ENCODE measurements around the gene TDRD9. TPM values are rescaled to one million over a fixed set of nuclear protein-coding genes. Genes with fewer than 3 reads are reported as not detected.

Gene TDRD9
- polyA plus RNA-seq, 1 donor from 2014 or later: 15.9 TPM

DNA sequence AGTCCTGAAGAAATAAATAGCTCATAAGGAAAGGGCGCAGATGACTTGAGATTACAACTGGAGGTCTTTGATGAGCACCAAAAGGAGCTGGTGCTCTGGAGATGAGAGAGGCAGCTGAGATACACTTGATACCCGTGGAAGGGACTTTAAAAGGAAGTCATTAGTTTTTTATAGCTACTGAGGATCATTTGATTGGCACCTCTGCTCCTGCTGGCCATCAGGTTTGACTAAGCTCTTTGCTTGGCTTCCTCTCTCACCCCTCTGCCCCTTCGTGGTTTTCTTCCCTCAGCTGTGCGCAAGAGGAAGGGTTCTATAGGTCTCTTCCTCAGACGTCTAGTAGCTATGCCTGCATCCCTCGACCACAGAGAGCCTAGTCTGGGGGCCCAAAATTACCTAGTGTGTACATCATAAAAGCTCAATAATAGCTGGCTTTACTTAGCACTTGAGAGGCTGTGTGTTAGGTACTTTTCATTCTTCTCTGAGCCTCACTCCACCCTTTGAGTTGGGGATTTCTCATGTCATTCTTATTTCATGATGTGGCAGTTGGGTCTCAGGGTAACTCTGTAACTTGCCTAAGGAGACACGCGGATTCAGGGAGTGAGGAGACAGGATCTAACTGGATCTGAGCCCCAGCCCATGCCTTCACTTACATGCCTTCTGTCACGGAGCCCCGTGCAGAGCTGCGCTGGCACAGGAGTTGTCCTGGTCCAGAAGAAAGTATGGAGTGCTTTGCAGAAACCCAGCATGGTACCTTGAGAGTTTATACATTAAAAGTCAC is 88.8 kb downstream of the TDRD9 start:
- Histone ChIP-seq H3K79me2 (replicated peaks; ENCODE audit: insufficient read depth, low read length) (no peaks in the 10 kb centered on the region), H3K9me2 (ENCODE audit: insufficient read depth, low read length) (no peaks in the 10 kb centered on the region), H3K9ac (ENCODE audit: low read length) (no peak overlapping the region), H3K27me3 (ENCODE audit: insufficient read depth, low read depth, low read length) (no peaks in the 10 kb centered on the region), H3K27ac (ENCODE audit: low read length) (no peak overlapping the region), H3K4me3 (ENCODE audit: low read length) (no peak overlapping the region), H3F3A (ENCODE audit: insufficient read depth, low read length, poor library complexity, severe bottlenecking) (no peaks in the 10 kb centered on the region), H4K20me1 (ENCODE audit: insufficient read depth) (no peaks in the 10 kb centered on the region), H3K9me3 (ENCODE audit: low read length) (no peaks in the 10 kb centered on the region), H3K36me3 (ENCODE audit: insufficient read depth, low read length) (no peaks in the 10 kb centered on the region), H3K4me2 (ENCODE audit: low read length) (no peak overlapping the region), H2AFZ (ENCODE audit: low read depth, low read length) (no peak overlapping the region)
- TF ChIP-seq POLR2AphosphoS5 (IDR thresholded peaks at IDR 0.05): no peak
- no peak for TF ChIP-seq SMC3 (conservative IDR thresholded peaks at IDR 0.05; ENCODE audit: poor library complexity)
- no peak for TF ChIP-seq EZH2 (IDR thresholded peaks at IDR 0.05; ENCODE audit: borderline replicate concordance, insufficient read depth, low read length, poor library complexity, severe bottlenecking)
- TF ChIP-seq RAD21 (conservative IDR thresholded peaks at IDR 0.05): no peak
- TF ChIP-seq, protein P1, sequence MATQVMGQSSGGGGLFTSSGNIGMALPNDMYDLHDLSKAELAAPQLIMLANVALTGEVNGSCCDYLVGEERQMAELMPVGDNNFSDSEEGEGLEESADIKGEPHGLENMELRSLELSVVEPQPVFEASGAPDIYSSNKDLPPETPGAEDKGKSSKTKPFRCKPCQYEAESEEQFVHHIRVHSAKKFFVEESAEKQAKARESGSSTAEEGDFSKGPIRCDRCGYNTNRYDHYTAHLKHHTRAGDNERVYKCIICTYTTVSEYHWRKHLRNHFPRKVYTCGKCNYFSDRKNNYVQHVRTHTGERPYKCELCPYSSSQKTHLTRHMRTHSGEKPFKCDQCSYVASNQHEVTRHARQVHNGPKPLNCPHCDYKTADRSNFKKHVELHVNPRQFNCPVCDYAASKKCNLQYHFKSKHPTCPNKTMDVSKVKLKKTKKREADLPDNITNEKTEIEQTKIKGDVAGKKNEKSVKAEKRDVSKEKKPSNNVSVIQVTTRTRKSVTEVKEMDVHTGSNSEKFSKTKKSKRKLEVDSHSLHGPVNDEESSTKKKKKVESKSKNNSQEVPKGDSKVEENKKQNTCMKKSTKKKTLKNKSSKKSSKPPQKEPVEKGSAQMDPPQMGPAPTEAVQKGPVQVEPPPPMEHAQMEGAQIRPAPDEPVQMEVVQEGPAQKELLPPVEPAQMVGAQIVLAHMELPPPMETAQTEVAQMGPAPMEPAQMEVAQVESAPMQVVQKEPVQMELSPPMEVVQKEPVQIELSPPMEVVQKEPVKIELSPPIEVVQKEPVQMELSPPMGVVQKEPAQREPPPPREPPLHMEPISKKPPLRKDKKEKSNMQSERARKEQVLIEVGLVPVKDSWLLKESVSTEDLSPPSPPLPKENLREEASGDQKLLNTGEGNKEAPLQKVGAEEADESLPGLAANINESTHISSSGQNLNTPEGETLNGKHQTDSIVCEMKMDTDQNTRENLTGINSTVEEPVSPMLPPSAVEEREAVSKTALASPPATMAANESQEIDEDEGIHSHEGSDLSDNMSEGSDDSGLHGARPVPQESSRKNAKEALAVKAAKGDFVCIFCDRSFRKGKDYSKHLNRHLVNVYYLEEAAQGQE (IDR thresholded peaks at IDR 0.05; ENCODE audit: borderline replicate concordance): no peak
- no peak for TF ChIP-seq MXI1 (conservative IDR thresholded peaks at IDR 0.05; ENCODE audit: poor library complexity, severe bottlenecking)
- TF ChIP-seq EP300 (conservative IDR thresholded peaks at IDR 0.05; ENCODE audit: poor library complexity, severe bottlenecking): no peak
- TF ChIP-seq, protein P2, sequence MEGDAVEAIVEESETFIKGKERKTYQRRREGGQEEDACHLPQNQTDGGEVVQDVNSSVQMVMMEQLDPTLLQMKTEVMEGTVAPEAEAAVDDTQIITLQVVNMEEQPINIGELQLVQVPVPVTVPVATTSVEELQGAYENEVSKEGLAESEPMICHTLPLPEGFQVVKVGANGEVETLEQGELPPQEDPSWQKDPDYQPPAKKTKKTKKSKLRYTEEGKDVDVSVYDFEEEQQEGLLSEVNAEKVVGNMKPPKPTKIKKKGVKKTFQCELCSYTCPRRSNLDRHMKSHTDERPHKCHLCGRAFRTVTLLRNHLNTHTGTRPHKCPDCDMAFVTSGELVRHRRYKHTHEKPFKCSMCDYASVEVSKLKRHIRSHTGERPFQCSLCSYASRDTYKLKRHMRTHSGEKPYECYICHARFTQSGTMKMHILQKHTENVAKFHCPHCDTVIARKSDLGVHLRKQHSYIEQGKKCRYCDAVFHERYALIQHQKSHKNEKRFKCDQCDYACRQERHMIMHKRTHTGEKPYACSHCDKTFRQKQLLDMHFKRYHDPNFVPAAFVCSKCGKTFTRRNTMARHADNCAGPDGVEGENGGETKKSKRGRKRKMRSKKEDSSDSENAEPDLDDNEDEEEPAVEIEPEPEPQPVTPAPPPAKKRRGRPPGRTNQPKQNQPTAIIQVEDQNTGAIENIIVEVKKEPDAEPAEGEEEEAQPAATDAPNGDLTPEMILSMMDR (IDR thresholded peaks at IDR 0.05; ENCODE audit: poor library complexity, severe bottlenecking): no peak

DNA sequence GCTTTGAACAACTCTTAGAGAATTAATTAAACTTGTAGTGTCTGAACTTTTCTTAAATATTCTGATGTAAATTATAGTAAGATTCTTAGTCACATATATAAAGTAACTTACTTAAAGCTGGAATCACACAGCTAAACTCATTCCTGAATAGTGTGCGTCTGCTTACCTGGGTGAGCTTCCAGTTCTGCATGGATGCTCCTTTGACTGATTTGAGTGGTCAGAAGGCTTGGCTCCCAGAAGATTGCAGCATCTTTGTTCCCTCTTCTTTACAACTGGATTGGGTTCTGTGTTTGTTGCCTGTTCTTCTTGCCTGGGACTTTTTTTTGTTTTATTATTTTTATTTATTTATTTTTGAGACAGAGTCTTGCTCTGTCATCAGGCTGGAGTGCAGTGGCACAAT is 90.8 kb downstream of the TDRD9 start:
- no peaks in the 10 kb centered on the region for H3K79me2 ChIP-seq (replicated peaks; ENCODE audit: insufficient read depth, low read length)
- H3K36me3 ChIP-seq (ENCODE audit: insufficient read depth, low read length): no peaks in the 10 kb centered on the region
- no peaks in the 10 kb centered on the region for H4K20me1 ChIP-seq (ENCODE audit: insufficient read depth)
- no peak overlapping the region for H3K9ac ChIP-seq (ENCODE audit: low read length)
- H3K4me2 ChIP-seq (ENCODE audit: low read length): no peak overlapping the region
- no peak overlapping the region for H2AFZ ChIP-seq (ENCODE audit: low read depth, low read length)
- no peaks in the 10 kb centered on the region for H3K9me2 ChIP-seq (ENCODE audit: insufficient read depth, low read length)
- H3K4me3 ChIP-seq (ENCODE audit: low read length): no peak overlapping the region
- TF ChIP-seq, protein P2 (IDR thresholded peaks at IDR 0.05; ENCODE audit: poor library complexity, severe bottlenecking): no peak
- no peak for TF ChIP-seq EP300 (conservative IDR thresholded peaks at IDR 0.05; ENCODE audit: poor library complexity, severe bottlenecking)
- no peak for TF ChIP-seq TAF1 (IDR thresholded peaks at IDR 0.05; ENCODE audit: low read depth)
- no peak for TF ChIP-seq RAD21 (conservative IDR thresholded peaks at IDR 0.05)
- no peak for TF ChIP-seq POLR2AphosphoS5 (IDR thresholded peaks at IDR 0.05)
- TF ChIP-seq, protein P1 (IDR thresholded peaks at IDR 0.05; ENCODE audit: borderline replicate concordance): no peak
- H3K9me3 ChIP-seq (ENCODE audit: low read length): no peaks in the 10 kb centered on the region
- H3K27me3 ChIP-seq (ENCODE audit: insufficient read depth, low read depth, low read length): no peaks in the 10 kb centered on the region
- H3K27ac ChIP-seq (ENCODE audit: low read length): no peak overlapping the region
- H3F3A ChIP-seq (ENCODE audit: insufficient read depth, low read length, poor library complexity, severe bottlenecking): no peaks in the 10 kb centered on the region

Measured in neural cell (in vitro differentiated cells).